HG03175 (cell line): ENCODE results near the gene SLC35D2.
"Not testable (repeated sequence)": the region's sequence is repeated elsewhere in the genome, so short reads cannot be mapped to it uniquely, and the experiment has no call there.

Source experiments
- ATAC-seq: cut with Tn5 transposase; IDR thresholded peaks from one replicate; pipeline ENCODE4 v1.9.1; 2021; ENCODE audit warnings: mild to moderate bottlenecking, moderate library complexity; ENCODE audit not compliant: unreplicated experiment

The SLC35D2 gene

GRCh38 chr9:96361668-96362067 is 21.8 kb downstream of the SLC35D2 start:
- ATAC-seq = no peak

GRCh38 chr9:96360976-96361375 is 22.5 kb downstream of the SLC35D2 start:
- ATAC-seq = no peak

GRCh38 chr9:96360523-96360922 is 23.0 kb downstream of the SLC35D2 start:
- ATAC-seq = not testable (repeated sequence)

GRCh38 chr9:96350866-96351265 is 32.6 kb downstream of the SLC35D2 start:
- ATAC-seq = no peak

GRCh38 chr9:96348261-96348660 is 35.2 kb downstream of the SLC35D2 start:
- ATAC-seq = no peak

- no peak for ATAC-seq
These were observed 38.0 kb downstream of the SLC35D2 start for GRCh38 chr9:96345551-96345950.

- ATAC-seq = no peak
These were observed 38.9 kb downstream of the SLC35D2 start for GRCh38 chr9:96344458-96345180.

GRCh38 chr9:96343515-96344360 is 39.8 kb downstream of the SLC35D2 start:
- ATAC-seq = no peak

GRCh38 chr9:96342571-96343245 is 40.8 kb downstream of the SLC35D2 start:
- no peak for ATAC-seq

- ATAC-seq = no peak
These were observed 42.8 kb downstream of the SLC35D2 start for GRCh38 chr9:96340707-96341106.

GRCh38 chr9:96338299-96338698 is 45.2 kb downstream of the SLC35D2 start:
- no peak for ATAC-seq

GRCh38 chr9:96333958-96334357 is 49.6 kb downstream of the SLC35D2 start:
- ATAC-seq = no peak

GRCh38 chr9:96331236-96331947 is 52.1 kb downstream of the SLC35D2 start:
- ATAC-seq = no peak

- ATAC-seq = no peak
These were observed 55.7 kb downstream of the SLC35D2 start for GRCh38 chr9:96327694-96328352.

GRCh38 chr9:96323169-96323568 is 60.3 kb downstream of the SLC35D2 start:
- no peak for ATAC-seq

GRCh38 chr9:96322736-96323135 is 60.8 kb downstream of the SLC35D2 start:
- not testable (repeated sequence) for ATAC-seq

GRCh38 chr9:96322210-96322609 is 61.3 kb downstream of the SLC35D2 start:
- not testable (repeated sequence) for ATAC-seq

- no peak for ATAC-seq
These were observed 62.0 kb downstream of the SLC35D2 start for GRCh38 chr9:96321515-96321914.

- no peak for ATAC-seq
These were observed 62.7 kb downstream of the SLC35D2 start for GRCh38 chr9:96320749-96321280.

- ATAC-seq = no peak
These were observed 64.5 kb downstream of the SLC35D2 start for GRCh38 chr9:96318921-96319565.
